HG03103 (cell line): ENCODE data around the gene ASIC3.

Experiments used
- ATAC-seq: cut with Tn5 transposase; IDR thresholded peaks from one replicate; pipeline ENCODE4 v1.9.1; 2021; ENCODE audit warnings: low read depth; ENCODE audit not compliant: unreplicated experiment

The ASIC3 gene

DNA sequence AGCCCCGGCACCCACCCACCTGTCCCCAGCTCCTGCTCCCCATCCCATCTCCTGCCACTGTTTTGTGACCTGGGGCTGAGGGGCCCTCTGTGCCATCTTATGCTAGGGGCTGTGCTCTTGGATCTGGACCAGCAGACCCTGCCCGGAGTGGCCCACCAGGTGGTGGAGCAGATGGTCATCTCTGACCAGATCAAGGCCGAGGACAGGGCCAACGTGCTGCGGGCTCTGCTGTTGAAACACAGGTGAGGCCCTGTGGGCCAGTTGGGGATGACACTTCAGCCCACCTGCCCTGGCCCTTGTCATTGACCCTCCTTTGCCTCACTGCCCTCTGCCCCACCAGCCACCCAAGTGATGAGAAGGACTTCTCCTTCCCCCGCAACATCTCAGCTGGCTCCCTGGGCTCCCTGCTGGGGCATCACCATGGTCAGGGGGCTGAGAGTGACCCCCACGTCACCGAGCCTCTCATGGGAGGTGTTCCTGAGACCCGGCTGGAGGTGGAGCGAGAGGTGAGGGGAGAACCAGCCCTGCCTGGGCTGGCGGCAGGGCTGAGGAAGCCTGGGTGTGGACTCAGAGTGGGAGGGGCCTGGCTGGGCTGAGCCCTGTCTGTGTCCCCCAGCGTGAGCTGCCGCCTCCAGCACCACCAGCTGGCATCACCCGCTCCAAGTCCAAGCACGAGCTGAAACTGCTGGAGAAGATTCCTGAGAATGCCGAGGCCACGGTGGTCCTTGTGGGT lies 21.7 kb downstream of the ASIC3 start:
- ATAC-seq = no peak

DNA sequence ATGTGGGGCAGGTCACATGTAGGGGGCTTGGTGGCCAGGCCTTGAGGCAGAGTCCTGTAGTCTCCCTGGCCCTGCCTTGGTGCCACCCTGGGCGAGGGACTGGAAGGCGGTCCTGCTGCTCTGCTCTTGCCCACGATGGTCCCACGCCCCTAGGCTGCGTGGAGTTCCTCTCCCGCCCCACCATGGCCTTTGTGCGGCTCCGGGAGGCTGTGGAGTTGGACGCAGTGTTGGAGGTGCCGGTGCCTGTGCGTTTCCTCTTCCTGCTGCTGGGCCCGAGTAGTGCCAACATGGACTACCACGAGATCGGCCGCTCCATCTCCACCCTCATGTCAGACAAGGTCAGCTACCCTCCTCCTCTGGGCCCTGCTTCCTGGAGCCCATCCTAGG lies 22.2 kb downstream of the ASIC3 start:
- ATAC-seq = no peak

DNA sequence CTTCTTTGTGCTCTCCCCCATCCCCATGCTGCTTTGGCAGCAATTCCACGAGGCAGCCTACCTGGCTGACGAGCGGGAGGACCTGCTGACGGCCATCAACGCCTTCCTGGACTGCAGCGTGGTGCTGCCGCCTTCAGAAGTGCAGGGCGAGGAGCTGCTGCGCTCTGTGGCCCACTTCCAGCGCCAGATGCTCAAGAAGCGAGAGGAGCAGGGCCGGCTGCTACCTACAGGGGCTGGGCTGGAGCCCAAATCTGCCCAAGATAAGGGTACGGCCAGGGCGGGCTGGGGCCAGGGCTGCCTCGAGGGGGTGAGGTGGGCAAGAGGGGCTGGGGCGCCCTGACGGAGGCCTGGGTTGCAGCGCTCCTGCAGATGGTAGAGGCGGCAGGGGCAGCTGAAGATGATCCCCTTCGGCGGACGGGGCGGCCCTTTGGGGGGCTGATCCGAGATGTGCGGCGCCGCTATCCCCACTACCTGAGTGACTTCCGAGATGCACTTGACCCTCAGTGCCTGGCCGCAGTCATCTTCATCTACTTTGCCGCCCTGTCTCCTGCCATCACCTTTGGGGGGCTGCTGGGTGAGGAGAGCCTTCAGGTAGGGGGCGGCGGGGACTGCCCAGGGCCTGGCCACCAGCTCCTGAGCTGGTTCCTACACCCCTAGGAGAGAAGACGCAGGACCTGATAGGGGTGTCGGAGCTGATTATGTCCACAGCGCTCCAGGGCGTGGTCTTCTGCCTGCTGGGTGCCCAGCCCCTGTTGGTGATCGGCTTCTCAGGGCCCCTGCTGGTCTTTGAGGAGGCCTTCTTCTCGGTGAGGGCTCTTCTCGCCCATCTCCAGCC lies 22.9 kb downstream of the ASIC3 start:
- no peak for ATAC-seq

DNA sequence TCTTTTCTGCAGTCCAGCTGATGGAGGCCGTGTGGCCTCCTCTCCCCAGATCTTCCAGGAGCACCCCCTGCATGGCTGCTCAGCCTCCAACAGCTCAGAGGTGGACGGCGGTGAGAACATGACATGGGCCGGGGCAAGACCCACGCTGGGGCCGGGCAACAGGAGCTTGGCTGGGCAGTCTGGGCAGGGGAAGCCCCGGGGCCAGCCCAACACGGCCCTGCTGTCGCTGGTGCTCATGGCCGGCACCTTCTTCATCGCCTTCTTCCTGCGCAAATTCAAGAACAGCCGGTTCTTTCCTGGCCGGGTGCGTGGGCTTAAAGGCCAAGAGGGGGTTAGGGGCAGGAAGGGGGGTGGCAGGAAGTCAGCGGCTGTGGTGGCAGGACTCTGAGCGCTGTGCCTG lies 25.7 kb downstream of the ASIC3 start:
- ATAC-seq = no peak

DNA sequence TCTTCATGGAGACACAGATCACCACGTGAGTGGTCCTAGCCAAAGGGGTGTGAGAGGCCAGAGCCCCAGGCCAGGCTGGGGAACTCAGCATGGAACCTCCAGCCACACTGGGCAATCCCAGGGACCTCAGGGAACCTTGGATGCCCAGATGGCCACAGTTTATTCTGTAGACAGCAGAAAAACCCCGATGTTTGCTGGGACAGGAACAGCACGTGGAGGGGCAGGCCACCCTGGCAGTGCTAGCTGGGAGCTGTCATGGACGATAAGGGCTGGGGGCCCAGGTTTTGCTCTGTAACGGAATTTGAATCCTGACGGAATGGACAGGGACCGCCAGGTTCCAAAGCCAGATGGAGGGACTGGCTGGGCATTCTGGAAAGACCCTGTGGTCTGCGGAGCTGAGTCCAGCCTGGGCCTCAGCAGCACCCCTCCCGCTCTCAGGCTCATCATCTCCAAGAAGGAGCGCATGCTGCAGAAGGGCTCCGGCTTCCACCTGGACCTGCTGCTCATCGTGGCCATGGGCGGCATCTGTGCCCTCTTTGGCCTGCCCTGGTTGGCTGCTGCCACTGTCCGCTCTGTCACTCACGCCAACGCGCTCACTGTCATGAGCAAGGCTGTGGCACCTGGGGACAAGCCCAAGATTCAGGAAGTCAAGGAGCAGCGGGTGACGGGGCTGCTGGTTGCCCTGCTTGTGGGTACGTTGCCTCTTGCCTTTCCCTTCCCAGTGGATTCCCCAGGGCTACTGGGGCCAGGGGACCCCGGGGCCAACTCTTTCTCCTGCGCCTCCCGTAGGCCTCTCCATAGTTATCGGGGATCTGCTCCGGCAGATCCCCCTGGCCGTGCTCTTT lies 26.7 kb downstream of the ASIC3 start:
- ATAC-seq = no peak

- no peak for ATAC-seq
These were observed 27.3 kb downstream of the ASIC3 start for GRCh38 chr7:151075662-151075971.

- ATAC-seq = no peak
These were observed 27.7 kb downstream of the ASIC3 start for GRCh38 chr7:151075978-151076426.

DNA sequence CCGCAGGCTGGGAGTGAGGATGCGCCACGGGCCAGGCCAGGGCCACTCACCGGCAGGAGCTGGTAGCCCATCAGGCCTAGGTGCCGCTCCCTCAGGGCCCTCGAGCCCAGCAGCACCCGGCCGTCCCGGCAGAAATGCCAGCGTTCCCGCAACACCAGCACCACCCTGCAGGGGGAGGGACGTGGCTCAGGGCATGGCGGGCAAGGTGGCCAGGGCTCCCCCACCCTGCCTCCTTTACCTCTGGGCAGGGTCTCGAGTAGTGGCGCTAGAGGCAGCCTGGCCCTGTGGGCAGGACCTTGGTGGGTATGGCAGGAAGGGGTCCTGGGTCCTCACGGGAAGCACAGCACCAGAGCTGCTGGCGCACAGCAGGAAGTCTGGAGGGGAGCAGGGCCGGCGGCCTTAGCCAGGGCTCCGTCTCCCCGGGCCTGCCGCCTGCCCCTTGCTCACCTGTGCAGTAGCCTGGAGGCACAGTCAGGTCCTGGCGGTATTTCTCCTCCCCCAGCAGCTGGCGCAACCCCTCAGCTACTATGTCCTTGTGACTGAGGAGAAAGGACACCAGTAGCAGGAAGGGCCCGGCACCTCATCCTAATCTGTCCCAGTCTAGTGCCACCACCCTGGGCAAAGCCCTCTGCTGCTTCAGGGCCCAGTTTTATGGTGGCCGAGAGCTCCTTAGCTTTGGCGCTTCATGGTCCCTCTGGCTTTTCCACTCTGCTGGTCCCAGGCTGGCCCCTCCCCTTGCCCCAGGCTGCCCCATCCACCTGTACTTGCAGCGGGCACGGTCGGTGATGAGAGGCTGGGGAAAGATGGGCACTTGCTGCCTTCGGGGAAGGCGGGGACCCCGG lies 28.8 kb downstream of the ASIC3 start:
- no peak for ATAC-seq

DNA sequence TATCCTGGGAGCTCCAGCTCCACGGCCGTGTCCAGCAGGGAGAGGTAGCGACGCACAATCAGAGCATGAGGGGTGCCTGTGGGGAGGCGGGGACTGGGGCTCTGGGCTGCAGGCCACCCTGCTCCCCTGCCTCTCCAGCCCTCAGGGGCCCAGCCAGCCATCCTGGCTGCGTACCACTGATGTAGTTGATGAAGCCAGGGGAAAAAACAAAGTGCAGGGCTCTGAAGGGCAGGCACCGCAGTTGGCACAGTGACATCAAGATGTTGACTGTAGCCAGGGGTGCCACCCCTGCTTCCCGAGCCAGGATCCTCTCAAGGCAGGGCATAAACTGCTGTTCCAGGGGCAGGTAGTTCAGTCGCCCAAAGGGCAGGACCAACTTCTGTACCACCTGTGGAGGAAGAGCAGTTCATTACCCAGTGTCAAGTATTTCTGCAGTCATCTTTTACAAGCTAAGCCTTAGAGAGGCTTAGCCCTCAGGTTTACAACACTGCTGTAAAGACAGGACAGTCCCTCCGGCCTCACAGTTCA lies 29.4 kb downstream of the ASIC3 start:
- ATAC-seq = no peak

- no peak for ATAC-seq
These were observed 30.1 kb downstream of the ASIC3 start for GRCh38 chr7:151078233-151079040.

DNA sequence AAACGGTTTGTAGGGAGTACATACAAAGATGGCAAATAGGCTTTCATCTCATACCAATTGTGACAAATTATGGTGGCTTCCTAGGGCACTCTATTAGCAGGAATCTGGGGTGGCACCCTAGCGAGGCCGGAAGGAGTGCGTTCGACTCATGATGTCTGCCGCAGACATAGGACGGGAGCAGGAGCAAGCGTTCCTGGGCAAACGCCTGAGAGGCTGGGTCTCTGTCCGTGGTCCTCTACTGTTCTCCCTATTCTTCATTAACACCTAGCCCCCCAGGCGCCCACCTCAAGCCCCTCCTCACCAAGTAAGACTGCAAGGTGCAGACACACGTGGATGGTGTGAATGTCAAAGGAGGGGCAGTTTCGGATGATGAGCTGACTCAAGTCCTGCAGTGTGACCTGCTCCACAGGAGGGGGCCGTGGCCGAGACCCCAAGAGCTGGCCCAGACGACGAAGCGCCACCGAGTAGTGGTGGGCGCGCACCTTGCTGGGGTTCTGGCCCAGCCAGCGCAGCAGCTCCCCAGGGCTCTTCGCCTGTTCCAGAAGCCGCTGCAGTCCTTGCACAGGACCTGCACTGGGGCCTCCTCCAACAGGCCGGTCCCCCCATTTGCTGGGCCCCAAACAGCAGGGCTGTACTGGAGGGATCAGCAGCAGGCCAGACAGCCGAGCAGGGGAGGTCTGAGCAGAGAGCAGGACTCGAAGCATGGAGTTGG lies 31.0 kb downstream of the ASIC3 start:
- no peak for ATAC-seq

- no peak for ATAC-seq
These were observed 31.8 kb downstream of the ASIC3 start for GRCh38 chr7:151080067-151080521.

GRCh38 chr7:151080522-151081169 lies 32.3 kb downstream of the ASIC3 start, which contains the start of gene FASTK:
TSS of gene FASTK (minus strand) at chr7:151080809. CDS start at chr7:151080766, 43 bp downstream.
- ATAC-seq = peak; percentile 71

GRCh38 chr7:151081170-151082101 lies 33.1 kb downstream of the ASIC3 start:
- no peak for ATAC-seq

GRCh38 chr7:151082141-151083070 lies 34.1 kb downstream of the ASIC3 start:
- ATAC-seq = no peak
